Left cardiac atrium (tissue), 4 donors: ENCODE data around the gene CEP57L1. TPM values are rescaled to one million over a fixed set of nuclear protein-coding genes. Genes with fewer than 3 reads are reported as not detected.
"Not testable (repeated sequence)": the region's sequence is repeated elsewhere in the genome, so short reads cannot be mapped to it uniquely, and the experiment has no call there.

Experiments
- ATAC-seq, 2 donors: fragments of 200-7000 bp; cut with Tn5 transposase; one replicate each; pipeline ENCODE4 v1.9.1; 2020; ENCODE audit warnings: mild to moderate bottlenecking in 2 of 2, moderate library complexity in 2 of 2
- DNase-seq: peaks from one replicate; pipeline ENCODE4 v3.0.0-alpha.2; 2020
- intact Hi-C, 2 donors: fragments of 100-400 bp; cut with DNase I; formaldehyde crosslinking; loops; one replicate each; pipeline versions ENCODE4 v1.14.1 to v1.15.1; 2022 to 2023
- total RNA-seq, 2 donors: library from RNA; stranded (reverse); fragmentation: NEBNext Ultra II Directional; extraction: Animal tissue kit (Norgen Biotek cat#: 25700); gene quantifications; one replicate each; pipeline ENCODE4 v1.2.1, GENCODE V29; 2021
- donor health status: DM: no; HTN: yes; CAD: no.
- donor health status: DM: no; HTN: yes; CAD: no; lungs with severe emphysema.
- donor health status: DM: yes; HTN: yes; CAD: no.
- donor health status: Dilated cardiomyopathy.

CEP57L1 gene
- total RNA-seq, 2 donors from 2014 or later: 7.6 to 10.2 TPM

DNA sequence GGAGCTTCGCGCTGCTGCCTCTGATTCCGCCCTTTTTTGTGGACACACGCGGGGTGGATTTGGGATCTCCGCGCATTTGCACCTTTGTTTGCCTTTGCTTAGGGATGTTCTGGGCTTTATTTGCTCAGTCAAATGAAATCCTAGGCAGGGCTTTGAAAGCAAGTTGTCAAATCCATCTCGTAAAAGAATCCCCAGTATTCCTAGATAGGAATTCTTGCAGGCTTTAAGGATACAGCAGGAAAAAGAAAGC, 453 bp downstream of the CEP57L1 start:
- ATAC-seq: no peak
- no peak for DNase-seq
- intact Hi-C loops: no loop called here

DNA sequence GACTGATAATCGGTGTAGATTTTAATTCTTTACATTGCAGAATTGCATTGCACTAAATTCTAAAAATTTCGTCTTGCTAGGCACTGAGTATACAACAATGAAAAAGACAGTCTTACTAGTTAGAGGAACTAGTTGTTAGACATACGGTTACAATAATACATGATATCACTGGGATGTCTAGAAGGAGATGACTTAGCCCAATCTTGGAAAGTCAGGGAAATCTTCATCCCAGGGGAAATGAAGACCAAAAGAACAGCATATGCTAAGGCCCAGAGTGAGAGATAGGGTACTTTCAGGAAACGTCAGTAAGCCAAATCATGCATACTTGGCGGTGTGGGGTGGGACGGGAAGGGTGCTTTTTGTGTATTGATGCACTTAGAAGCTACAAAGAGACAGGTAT, 901 bp downstream of the CEP57L1 start:
- intact Hi-C loops: no loop called here
- DNase-seq (no peak), ATAC-seq (no peak)

DNA sequence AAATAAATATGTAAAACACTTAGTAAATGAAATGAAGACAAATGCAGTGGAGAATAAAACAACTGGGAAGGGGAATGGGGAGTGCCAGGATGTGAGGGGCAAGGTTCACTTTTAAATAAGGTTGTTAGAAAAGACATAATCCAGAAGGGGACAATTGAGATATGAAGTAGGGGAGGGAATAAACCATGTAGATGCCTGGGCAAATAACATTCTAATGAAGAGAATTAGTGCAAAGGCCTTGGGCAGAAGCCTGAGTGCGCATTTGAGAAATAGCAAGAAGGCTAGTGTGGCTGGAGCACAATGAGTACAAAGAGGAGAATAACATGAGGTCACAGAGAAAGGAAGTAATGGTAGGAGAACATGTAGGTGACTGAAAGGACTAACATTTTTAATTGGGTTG, 2.4 kb downstream of the CEP57L1 start:
- intact Hi-C loops: no loop called here

DNA sequence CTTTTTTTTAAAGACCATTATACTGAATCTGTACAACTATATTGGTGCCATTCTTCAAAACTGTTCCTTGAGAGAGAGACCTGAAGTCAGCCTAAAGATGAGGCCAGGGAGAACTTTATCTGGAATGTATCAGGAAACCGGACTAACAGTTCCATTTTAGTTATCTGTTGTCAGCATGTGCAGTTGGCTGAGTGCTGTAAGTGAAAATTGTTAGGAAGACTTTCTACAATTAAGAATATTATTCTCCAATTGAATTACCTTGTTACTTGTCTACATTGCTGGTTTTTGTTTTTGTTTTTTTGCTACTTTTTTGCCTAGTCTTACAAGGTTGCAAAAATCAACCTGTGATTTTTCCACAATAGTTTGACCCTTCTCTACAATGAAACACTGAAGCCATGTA, 7.5 kb downstream of the CEP57L1 start:
- intact Hi-C loops: no loop called here
- ATAC-seq: no peak
- no peak for DNase-seq

More for the DNA sequence above, 2.4 kb downstream of the CEP57L1 start:
- DNase-seq (no peak), ATAC-seq (no peak)

DNA sequence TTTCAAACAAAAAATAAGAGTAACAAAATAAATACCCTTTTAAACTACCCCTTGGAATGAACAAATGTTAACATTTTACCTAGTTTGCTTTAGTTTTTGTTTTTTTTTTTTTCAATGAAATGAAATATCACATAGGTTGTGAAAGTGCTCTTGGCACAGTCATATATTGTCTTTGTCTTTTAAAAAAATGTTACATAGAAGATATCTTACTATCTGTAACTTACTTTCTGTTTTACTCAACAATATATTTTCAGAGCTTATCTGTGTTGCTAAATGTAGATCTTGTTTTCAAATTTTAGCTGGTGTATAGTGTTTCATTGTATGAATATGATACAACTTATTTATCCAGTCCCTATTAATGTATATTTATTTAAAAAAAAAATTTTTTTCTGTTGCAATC, 8.6 kb downstream of the CEP57L1 start:
- intact Hi-C loops: no loop called here
- ATAC-seq: no peak
- no peak for DNase-seq

DNA sequence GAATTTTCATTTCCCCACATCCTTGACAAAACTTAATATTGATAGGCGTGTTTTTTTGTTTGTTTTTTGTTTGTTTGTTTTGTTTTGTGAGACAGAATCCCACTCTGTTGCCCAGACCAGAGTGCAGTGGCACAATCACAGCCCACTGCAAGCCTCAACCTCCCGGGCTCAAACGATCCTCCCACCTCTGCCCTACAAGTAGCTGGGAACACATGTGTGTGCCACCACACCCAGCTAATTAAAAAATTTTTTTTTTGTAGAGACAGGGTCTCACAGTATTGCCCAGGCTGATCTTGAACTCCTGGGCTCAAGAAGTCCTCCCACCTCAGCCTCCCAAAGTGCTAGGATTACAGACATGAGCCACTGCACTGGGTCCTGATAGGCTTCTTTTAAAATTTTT, 9.2 kb downstream of the CEP57L1 start:
- DNase-seq: no peak
- ATAC-seq: no peak
- intact Hi-C loops: no loop called here

DNA sequence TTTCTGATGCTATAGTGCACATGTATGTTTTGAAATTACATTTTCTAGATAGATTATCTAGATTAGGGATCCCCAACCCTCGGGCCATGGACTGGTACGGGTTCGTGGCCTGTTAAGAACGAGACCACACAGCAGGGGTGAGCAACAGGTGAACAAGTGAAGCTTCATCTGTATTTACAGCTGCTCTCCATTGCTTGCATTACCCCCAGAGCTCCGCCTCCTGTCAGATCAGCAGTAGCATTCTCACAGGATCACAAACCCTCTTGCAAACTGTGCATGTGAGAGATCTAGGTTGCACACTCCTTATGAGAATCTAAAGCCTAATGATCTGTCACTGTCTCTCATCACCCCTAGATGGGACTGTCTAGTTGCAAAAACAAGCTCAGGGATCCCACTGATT, 10.4 kb downstream of the CEP57L1 start:
- intact Hi-C loops: no loop called here
- ATAC-seq: no peak
- no peak for DNase-seq

DNA sequence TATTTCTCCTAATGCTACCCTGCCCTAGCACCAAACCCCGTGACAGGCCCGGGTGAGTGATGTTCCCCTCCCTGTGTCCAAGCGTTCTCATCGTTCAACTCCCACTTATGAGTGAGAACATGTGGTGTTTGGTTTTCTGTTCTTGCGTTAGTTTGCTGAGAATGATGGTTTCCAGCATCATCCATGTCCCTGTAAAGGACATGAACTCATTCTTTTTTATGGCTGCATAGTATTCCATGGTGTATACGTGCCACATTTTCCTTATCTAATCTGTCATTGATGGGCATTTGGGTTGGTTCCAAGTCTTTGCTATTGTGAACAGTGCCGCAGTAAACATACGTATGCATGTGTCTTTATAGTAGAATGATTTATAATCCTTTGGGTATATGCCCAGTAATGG, 14.4 kb downstream of the CEP57L1 start:
- DNase-seq, ATAC-seq, intact Hi-C loops: not testable (repeated sequence)

DNA sequence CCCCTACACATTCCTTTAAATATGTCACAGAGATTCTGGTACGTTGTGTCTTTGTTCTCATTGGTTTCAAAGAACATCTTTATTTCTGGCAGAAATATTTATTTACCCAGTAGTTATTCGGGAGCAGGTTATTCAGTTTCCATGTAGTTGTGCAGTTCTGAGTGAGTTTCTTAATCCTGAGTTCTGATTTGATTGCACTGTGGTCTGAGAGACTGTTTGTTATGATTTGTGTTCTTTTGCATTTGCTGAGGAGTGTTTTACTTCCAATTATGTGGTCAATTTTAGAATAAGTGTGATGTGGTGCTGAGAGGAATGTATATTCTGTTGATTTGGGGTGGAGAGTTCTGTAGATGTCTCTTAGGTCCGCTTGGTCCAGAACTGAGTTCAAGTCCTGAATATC, 17.4 kb downstream of the CEP57L1 start:
- ATAC-seq, DNase-seq, intact Hi-C loops: not testable (repeated sequence)

DNA sequence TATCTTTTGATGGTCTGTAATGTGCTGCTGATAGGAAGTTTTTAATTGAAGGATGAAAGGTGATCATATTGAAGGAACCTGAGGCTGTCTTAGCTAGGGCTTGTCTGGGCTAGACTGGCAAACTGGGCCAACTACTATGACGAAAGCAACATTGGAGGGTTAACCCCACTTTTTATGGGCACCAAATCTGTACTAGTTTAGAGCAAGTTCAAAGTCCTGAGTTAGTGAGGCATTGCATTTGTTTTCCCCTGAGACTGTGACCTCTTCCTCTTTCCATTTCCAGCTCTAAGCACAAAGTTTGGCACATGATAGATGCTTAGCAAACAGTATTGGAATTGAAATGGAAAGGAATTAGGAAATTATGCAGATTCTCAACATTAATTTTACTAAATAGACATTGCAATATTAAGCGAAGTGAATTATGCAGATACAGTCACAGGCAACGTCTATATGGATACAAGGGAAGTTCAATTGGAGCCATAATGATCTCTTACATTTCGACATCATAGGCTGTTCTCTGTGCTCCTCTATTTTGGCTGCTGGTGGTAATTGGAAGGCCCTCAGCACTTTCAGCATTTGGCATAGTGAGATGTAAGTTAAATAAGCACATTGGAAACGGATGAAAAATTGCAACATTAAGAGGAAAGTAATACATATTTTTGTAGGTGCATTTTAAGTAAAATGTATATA, 22.2 kb downstream of the CEP57L1 start:
- ATAC-seq (peak; percentile 21 to 72), DNase-seq (no peak)
- intact Hi-C loops: no loop called here

DNA sequence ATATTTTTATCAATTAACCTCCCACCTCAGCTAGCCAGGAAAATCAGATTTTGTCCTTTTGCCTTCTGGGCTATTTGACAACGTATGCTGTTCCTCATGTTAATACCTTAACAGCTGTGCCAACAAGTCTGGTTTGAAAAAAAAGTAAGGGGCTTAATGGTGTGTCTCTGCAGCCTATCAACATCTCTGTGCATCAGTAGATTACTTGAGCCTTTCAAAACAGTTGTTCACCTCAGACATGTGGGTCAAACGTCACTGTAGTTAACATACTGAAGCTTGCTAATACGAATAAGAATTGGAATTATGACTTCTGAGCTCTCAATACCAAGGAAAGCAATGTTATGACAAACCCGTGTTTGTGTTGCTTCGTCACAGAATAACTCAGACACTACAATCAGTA, 23.0 kb downstream of the CEP57L1 start:
- ATAC-seq (no peak), DNase-seq (no peak)
- intact Hi-C loops: no loop called here

DNA sequence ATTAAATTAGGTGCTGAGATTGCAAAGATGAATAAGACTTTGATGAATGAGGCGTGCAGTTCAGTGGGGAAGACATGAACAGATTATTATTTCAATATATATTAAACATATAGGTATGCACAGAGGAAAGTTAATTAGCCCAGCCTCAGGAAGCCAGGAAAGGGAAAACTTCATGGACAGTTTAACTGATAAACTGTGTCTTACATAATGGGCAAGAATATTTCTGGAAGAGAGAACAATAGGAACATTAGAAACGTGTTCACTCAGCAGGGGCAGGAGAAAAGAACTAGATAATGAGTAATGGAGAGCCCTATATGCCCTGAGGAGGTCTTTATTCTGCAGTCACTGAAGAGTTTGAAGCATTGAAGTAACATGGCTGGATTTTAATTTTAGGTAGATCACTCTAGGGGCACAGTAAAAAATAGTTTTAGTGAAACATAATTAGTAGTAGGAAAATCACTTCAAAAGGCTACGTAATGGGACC, 23.6 kb downstream of the CEP57L1 start:
- no peak for DNase-seq
- intact Hi-C loops: no loop called here
- no peak for ATAC-seq

DNA sequence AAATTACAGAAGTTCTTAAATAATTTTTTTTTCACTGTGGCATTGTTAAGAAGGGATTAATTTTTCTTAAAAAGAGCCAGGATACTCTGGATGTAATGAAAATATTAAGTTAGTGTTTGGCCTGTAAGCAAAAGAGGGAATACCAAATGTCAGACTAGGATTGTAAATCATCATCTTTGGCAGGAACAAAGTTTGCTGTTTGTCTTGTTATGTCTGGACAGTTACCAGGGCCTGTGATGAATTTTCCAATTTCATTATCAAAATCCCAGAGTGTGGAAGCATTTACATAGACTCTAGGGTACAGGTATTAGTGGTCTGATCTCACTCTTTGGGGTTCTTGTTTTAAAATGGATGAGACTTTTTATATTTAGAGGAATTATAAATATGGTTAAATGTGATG, 26.1 kb downstream of the CEP57L1 start:
- ATAC-seq (peak in 1 of 2 donors; percentile 73), DNase-seq (no peak)
- intact Hi-C loops: no loop called here

DNA sequence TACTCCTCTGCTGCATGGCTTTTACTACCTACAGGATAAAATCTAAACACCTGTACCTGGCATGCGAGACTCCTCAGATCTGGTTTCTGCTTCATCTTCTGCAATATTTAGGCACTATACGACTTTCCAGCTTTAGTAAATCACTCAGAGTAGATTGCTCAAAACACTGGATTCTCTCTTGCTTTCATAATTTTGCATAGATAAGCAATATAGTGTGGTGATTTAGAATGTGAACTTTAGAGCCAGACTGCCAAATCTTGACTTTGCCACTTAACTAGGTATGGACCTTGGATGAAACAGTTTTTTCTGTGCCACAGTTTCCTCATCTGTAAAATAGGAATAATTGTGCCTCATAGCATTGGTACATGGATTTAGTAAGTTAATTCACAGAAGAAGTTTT, 28.9 kb downstream of the CEP57L1 start:
- intact Hi-C loops: no loop called here
- no peak for ATAC-seq
- no peak for DNase-seq

DNA sequence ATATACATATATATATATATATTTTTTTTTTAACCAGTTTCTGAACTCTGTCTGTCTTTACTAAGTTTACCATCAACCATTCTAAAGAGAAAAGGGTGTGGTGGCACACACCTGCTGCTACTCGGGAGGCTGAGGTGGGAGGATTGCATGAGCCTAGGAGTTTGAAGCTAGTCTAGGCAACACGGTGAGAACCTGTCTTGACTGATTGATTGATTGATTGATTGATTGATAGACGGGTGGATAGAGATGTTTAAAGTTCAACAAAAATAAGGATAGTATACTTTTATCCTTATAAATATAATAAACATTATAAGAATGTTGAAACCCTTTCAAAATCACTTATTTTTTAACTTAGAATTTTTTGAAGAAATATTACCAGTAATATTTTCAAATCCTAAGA, 30.2 kb downstream of the CEP57L1 start:
- intact Hi-C loops: no loop called here
- ATAC-seq: no peak
- no peak for DNase-seq

DNA sequence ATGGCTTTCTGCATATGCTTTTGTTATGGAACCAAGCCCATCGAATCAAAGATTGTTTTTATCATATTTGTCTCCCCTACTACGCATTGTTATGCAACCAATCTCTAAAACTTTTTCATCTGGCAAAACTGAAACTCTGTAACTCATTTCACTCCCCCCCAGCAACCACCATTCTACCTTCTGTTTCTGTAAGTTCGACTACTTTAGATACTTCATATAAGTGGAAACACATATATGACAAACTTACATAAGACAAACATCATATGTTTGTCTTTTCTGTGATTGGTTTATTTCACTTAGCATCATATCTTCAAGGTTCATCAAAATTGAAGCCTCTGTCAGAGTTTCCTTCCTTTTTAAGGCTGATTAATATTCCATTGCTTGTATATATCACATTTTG, 34.8 kb downstream of the CEP57L1 start:
- intact Hi-C loops: no loop called here

DNA sequence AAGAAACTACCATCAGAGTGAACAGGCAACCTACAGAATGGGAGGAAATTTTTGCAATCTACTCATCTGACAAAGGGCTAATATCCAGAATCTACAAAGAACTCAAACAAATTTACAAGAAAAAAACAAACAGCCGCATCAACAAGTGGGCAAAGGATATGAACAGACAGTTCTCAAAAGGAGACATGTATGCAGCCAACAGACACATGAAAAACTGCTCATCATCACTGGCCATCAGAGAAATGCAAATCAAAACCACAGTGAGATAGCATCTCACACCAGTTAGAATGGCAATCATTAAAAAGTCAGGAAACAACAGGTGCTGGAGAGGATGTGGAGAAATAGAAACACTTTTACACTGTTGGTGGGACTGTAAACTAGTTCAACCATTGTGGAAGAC, 40.3 kb downstream of the CEP57L1 start:
- not testable (repeated sequence) for ATAC-seq, DNase-seq

More for the DNA sequence above, 34.8 kb downstream of the CEP57L1 start:
- no peak for DNase-seq
- no peak for ATAC-seq

DNA sequence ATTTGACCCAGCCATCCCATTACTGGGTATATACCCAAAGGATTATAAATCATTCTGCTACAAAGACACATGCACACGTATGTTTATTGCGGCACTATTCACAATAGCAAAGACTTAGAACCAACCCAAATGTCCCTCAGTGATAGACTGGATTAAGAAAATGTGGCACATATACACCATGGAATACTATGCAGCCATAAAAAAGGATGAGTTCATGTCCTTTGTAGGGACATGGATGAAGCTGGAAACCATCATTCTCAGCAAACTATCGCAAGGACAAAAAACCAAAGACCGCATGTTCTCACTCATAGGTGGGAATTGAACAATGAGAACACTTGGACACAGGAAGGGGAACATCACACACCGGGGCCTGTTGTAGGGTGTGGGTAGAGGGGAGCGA, 40.7 kb downstream of the CEP57L1 start:
- ATAC-seq, DNase-seq, intact Hi-C loops: not testable (repeated sequence)

More for the DNA sequence above, 40.3 kb downstream of the CEP57L1 start:
- intact Hi-C loops: not testable (repeated sequence)

DNA sequence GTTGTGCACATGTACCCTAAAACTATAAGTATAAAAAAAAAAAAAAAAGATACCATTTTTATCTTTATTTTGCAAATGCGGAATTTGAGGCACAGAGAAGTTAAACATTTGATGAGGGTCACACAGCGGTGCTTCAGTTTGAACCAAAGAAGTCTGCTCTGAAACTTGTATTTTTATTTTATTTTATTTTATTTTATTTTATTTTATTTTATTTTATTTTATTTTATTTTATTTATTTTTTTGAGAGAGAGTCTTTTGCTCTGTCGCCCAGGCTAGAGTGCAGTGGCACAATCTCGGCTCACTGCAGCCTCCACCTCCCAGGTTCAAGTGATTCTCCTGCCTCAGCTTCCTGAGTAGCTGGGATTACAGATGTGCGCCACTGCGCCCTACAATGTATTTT, 41.2 kb downstream of the CEP57L1 start:
- intact Hi-C loops, ATAC-seq, DNase-seq: not testable (repeated sequence)

DNA sequence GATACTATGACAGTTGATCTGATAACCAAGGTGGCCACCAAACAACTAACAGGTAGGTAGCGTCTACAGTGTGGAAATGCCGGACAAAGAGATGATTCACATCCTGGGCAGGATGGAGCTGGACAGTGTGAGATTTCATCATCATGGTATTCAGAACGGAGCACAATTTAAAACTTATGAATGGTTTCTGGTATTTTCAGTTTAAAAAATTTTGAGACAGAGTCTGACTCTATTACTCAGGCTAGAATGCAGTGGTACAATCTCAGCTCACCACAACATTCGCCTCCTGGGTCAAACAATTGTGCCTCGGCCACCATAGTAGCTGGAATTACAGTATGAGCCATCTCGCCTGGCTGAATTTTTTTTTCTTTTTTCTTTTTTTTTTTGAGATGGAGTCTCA, 43.8 kb downstream of the CEP57L1 start:
- ATAC-seq (no peak), DNase-seq (no peak)
- intact Hi-C loops: no loop called here

DNA sequence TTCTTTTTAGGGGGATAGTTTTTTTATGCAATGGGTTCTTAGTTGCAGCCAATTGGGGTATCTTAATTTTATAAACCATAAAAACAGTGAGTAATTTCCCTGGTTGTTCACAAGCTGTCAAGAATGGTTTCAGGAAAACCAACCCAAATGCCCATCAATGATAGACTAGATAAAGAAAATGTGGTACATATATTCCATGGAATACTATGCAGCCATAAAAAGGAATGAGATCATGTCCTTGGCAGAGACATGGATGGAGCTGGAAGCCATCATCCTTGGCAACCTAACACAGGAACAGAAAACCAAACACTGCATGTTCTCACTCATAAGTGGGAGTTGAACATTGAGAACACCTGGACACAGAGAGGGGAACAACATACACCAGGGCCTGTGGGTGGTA, 46.8 kb downstream of the CEP57L1 start:
- ATAC-seq, DNase-seq, intact Hi-C loops: not testable (repeated sequence)

DNA sequence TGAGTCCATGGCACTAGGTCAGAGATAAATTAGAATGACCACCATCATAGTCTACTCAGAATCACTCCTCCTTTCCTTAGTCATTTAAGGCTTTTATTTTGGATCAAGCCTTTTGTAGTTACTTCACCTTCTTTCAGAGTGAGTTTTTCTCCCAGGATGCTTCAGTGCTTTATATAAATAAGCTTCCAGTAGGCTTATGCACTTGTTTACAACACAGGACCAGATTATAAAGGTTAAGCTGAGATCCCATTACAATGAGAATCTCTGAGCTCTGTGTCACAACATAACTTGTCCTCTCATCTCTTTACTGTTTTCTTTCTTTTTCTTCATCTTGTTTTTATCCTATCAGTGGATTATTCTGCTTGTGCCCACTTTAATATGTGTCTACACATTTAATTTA, 47.9 kb downstream of the CEP57L1 start:
- intact Hi-C loops: no loop called here
- no peak for ATAC-seq

More for the DNA sequence above, 47.9 kb downstream of the CEP57L1 start:
- no peak for DNase-seq
